Ishikawa (cell line): ENCODE results near the gene AZIN2.

Source experiments
- CEBPB ChIP-seq: IDR thresholded peaks from 2 replicates; pipeline ENCODE4 v1.6.1; 2012
- CREB1 ChIP-seq: IDR thresholded peaks from 2 replicates; pipeline ENCODE4 v1.6.1; 2012; ENCODE audit warnings: low read depth
- EGR1 ChIP-seq: IDR thresholded peaks from 2 replicates; pipeline ENCODE4 v1.6.1; 2012
- EP300 ChIP-seq: IDR thresholded peaks from 2 replicates; pipeline ENCODE4 v1.6.1; 2012; ENCODE audit warnings: borderline replicate concordance
- FOXM1 ChIP-seq: IDR thresholded peaks from 2 replicates; pipeline ENCODE4 v1.6.1; 2012; ENCODE audit warnings: low read depth, borderline replicate concordance
- NFIC ChIP-seq: IDR thresholded peaks from 2 replicates; pipeline ENCODE4 v1.6.1; 2012
- RAD21 ChIP-seq: IDR thresholded peaks from 2 replicates; pipeline ENCODE4 v1.6.1; 2012; ENCODE audit warnings: low read depth
- REST ChIP-seq: IDR thresholded peaks from 2 replicates; pipeline ENCODE4 v1.6.1; 2012; ENCODE audit warnings: low read depth, mild to moderate bottlenecking
- TAF1 ChIP-seq: IDR thresholded peaks from 2 replicates; pipeline ENCODE4 v1.6.1; 2012; ENCODE audit warnings: low read depth, mild to moderate bottlenecking
- TCF12 ChIP-seq: IDR thresholded peaks from 2 replicates; pipeline ENCODE4 v1.6.1; 2012; ENCODE audit warnings: low read depth
- TEAD4 ChIP-seq: IDR thresholded peaks from 2 replicates; pipeline ENCODE4 v1.6.1; 2012
- USF1 ChIP-seq: IDR thresholded peaks from 2 replicates; pipeline ENCODE4 v1.6.1; 2012
- YY1 ChIP-seq: IDR thresholded peaks from 2 replicates; pipeline ENCODE4 v1.6.1; 2012; ENCODE audit warnings: low read depth
- ZBTB7A ChIP-seq: IDR thresholded peaks from 2 replicates; pipeline ENCODE4 v1.6.1; 2012; ENCODE audit warnings: low read depth
- TF ChIP-seq, protein P1 (sequence below): IDR thresholded peaks from 2 replicates; pipeline ENCODE4 v1.6.1; 2012

Gene AZIN2

DNA sequence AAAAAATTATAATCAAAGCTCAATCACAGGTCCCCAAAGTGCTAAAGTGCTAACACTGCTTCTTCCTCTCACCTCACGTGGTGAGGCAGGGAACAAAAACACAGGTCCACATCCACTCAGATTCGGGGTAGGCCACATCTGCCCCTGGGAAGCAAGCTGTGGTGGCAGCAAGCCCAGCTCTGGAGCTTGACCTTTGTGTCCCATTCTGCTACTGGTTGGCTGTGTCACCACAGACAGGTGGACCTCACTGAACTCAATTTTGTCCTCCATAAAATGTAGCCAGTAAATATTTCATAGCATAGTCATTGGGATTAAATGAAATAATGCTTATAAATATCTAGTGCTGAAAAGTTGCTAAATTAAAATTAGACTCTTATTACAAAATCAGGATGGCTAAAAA lies 8.5 kb downstream of the AZIN2 start:
- TF ChIP-seq, protein P1, sequence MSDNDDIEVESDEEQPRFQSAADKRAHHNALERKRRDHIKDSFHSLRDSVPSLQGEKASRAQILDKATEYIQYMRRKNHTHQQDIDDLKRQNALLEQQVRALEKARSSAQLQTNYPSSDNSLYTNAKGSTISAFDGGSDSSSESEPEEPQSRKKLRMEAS = no peak
- TF ChIP-seq YY1 (no peak), USF1 (no peak), CEBPB (no peak), NFIC (no peak), EP300 (no peak), REST (no peak)

DNA sequence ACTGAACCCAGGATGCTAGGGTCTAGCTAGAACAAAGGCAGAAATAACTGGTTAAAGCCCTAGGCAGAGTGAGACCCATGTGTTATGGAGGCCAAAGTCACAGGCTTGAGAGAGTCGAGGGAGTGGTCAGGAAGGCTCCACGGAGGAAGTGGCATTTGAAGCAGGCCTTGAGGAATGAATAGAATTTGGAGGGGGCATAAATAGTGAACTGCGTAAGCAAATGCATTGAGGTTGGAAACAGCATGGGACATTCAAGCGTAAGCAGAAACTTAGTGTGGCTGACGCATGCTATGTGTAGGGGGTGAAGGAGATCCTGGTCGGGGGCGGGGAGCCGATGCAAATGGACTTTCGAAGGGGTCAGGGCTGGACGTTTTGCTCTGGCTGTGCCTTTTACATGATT lies 11.5 kb downstream of the AZIN2 start:
- TF ChIP-seq CEBPB = no peak
- no peak for TF ChIP-seq TAF1
- no peak for TF ChIP-seq TEAD4
- TF ChIP-seq RAD21 = no peak
- TF ChIP-seq YY1 = no peak
- no peak for TF ChIP-seq FOXM1
- TF ChIP-seq REST = no peak
- no peak for TF ChIP-seq ZBTB7A
- no peak for TF ChIP-seq EP300
- TF ChIP-seq USF1 = no peak
- TF ChIP-seq NFIC = no peak
- no peak for TF ChIP-seq EGR1
- TF ChIP-seq CREB1 = no peak
- TF ChIP-seq, protein P1 = no peak
- TF ChIP-seq TCF12 = no peak

DNA sequence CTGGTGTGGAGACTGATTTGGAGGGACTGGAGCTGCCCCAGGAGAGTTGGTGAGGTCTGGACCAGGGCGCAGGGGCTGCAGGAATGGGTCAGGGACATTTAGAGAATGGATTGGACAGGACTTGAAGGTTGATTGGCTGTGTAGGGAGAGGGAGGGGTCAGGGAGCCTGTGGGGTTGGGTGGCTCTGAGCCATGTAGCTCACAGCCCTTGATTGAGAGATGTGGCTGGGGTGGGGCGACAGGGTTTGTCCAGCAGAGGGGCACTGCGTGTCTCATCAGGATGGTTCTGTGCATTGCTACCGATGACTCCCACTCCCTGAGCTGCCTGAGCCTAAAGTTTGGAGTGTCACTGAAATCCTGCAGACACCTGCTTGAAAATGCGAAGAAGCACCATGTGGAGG lies 12.1 kb downstream of the AZIN2 start:
- TF ChIP-seq REST (no peak), TAF1 (no peak), YY1 (no peak), FOXM1 (no peak), USF1 (no peak), EP300 (no peak), CREB1 (no peak), TEAD4 (no peak), ZBTB7A (no peak), CEBPB (no peak), NFIC (no peak), EGR1 (no peak), RAD21 (no peak), TCF12 (no peak)
- TF ChIP-seq, protein P1 = no peak

- TF ChIP-seq USF1 (no peak), TEAD4 (no peak), YY1 (no peak), EP300 (no peak), TAF1 (no peak), TCF12 (no peak), NFIC (no peak)
- TF ChIP-seq, protein P1 = no peak
Observed at GRCh38 chr1:33094486-33094885, 13.5 kb downstream of the AZIN2 start.
